Activated B cell treated with CpG ODN at 0.5 μM for 24 hours (primary cell): ENCODE measurements around the gene ADARB2. TPM values are rescaled to one million over a fixed set of nuclear protein-coding genes. Genes with fewer than 3 reads are reported as not detected.

Experiments
- ATAC-seq: fragments of 200-7000 bp; cut with Tn5 transposase; one replicate; pipeline ENCODE4 v1.10.0; 2021; ENCODE audit warnings: low read depth, mild to moderate bottlenecking, moderate library complexity
- CTCF ChIA-PET: fragments of 350-600 bp; sonication (Branson Sonifier 250); formaldehyde crosslinking; loops from one replicate; lab custom pipeline; 2021; ENCODE audit warnings: antibody characterized with exemption; lab: Charles Lee
- POLR2A ChIA-PET: fragments of 350-600 bp; sonication (Branson Sonifier 250); formaldehyde crosslinking; loops from one replicate; lab custom pipeline; 2021; ENCODE audit warnings: antibody characterized with exemption; lab: Charles Lee
- DNase-seq: peaks from one replicate; pipeline ENCODE4 v3.0.0; 2022
- H3K27ac Mint-ChIP-seq: one replicate; pipeline ENCODE4 v1.8.0; 2020; ENCODE audit warnings: mixed read lengths
- H3K27me3 Mint-ChIP-seq: one replicate; pipeline ENCODE4 v1.8.0; 2021; ENCODE audit warnings: mixed read lengths
- H3K36me3 Mint-ChIP-seq: one replicate; pipeline ENCODE4 v1.8.0; 2021; ENCODE audit warnings: low read depth, mixed read lengths
- H3K4me1 Mint-ChIP-seq: one replicate; pipeline ENCODE4 v1.8.0; 2021; ENCODE audit warnings: mixed read lengths
- H3K4me3 Mint-ChIP-seq: one replicate; pipeline ENCODE4 v1.8.0; 2020; ENCODE audit warnings: mild to moderate bottlenecking, mixed read lengths
- H3K9me3 Mint-ChIP-seq: one replicate; pipeline ENCODE4 v1.8.0; 2020; ENCODE audit warnings: mixed read lengths
- CTCF ChIP-seq: fragments of 200-600 bp; IDR thresholded peaks from one replicate; pipeline ENCODE4 v1.8.0; 2022; ENCODE audit warnings: antibody characterized with exemption, mild to moderate bottlenecking
- intact Hi-C: fragments of 100-400 bp; cut with micrococcal nuclease; formaldehyde crosslinking; loops from one replicate; pipeline ENCODE4 v1.15.1; 2024
- total RNA-seq: library from RNA; stranded (reverse); gene quantifications from 2 replicates; pipeline ENCODE4 v1.2.3, GENCODE V29; 2022

ADARB2 gene
- total RNA-seq, 1 donor from 2014 or later = 0.11 TPM

GRCh38 chr10:1212571-1213141 is 524.7 kb downstream of the ADARB2 start:
- Mint-ChIP-seq H3K36me3 (no peaks in the 10 kb centered on the region), H3K4me3 (no peak overlapping the region), H3K27ac (no peak overlapping the region), H3K27me3 (no peaks in the 10 kb centered on the region), H3K9me3 (no peaks in the 10 kb centered on the region), H3K4me1 (no peaks in the 10 kb centered on the region)
- no peak for DNase-seq
- no peak for ATAC-seq
- CTCF ChIA-PET = no interaction called here
- no peak for TF ChIP-seq CTCF
- intact Hi-C loops = no loop called here
- POLR2A ChIA-PET = no interaction called here

GRCh38 chr10:1211844-1212570 is 525.3 kb downstream of the ADARB2 start:
- TF ChIP-seq CTCF = no peak
- DNase-seq (peak; percentile 11), ATAC-seq (no peak)
- intact Hi-C loops = no loop called here
- Mint-ChIP-seq H3K4me1 (no peaks in the 10 kb centered on the region), H3K36me3 (no peaks in the 10 kb centered on the region), H3K9me3 (no peaks in the 10 kb centered on the region), H3K27ac (no peak overlapping the region), H3K4me3 (no peak overlapping the region), H3K27me3 (no peaks in the 10 kb centered on the region)
- ChIA-PET POLR2A (no interaction called here), CTCF (no interaction called here)

- H3K9me3 Mint-ChIP-seq = no peaks in the 10 kb centered on the region
- no peak for ATAC-seq
- H3K4me1 Mint-ChIP-seq = no peaks in the 10 kb centered on the region
- no peak for TF ChIP-seq CTCF
- CTCF ChIA-PET = no interaction called here
- no peak overlapping the region for H3K27ac Mint-ChIP-seq
- POLR2A ChIA-PET = no interaction called here
- intact Hi-C loops = no loop called here
- no peak overlapping the region for H3K4me3 Mint-ChIP-seq
- peak; percentile 4 for DNase-seq
- no peaks in the 10 kb centered on the region for H3K36me3 Mint-ChIP-seq
- no peaks in the 10 kb centered on the region for H3K27me3 Mint-ChIP-seq
Measured at GRCh38 chr10:1210667-1211066, 526.7 kb downstream of the ADARB2 start.

DNA sequence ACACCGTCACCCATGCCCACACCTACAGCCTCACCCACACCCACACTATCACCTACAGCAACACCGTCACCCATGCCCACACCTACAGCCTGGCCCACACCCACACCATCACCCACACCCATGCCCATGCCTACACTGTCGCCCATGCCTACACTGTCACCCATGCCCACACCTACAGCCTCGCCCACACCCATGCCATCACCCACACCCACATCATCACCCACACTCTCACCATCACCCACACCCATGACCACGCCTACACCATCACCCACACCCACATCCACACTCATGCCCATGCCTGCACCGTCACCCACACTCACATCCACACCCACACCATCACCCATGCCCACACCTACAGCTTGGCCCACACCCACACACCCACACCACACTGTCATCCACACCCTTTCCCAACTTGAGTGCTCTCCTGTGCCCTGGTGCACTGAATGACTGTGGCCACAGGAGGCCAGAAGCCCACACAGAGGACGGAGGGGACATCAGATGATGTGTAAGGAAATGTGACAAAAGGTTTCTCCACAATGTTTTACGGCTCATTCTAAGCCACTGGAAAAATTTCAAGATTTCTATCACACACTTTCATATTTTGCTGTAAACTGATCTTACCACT is 527.9 kb downstream of the ADARB2 start:
- Mint-ChIP-seq H3K36me3 (no peaks in the 10 kb centered on the region), H3K4me3 (no peak overlapping the region), H3K27ac (no peak overlapping the region), H3K27me3 (no peaks in the 10 kb centered on the region), H3K9me3 (no peaks in the 10 kb centered on the region), H3K4me1 (no peaks in the 10 kb centered on the region)
- intact Hi-C loops = no loop called here
- TF ChIP-seq CTCF = no peak
- ATAC-seq = no peak
- DNase-seq = peak; percentile 3
- ChIA-PET POLR2A (no interaction called here), CTCF (no interaction called here)
